AG10803 (cell line): Measurements from ENCODE around the gene ARID1A.
A peak's percentile ranks its signal among the peaks of the same experiment; 100 is the strongest.

Source experiments
- DNase-seq: peaks from one replicate; pipeline ENCODE4 v3.0.0; 2010; ENCODE audit warnings: low read depth
- H3K4me3 ChIP-seq: 2 replicates; pipeline ENCODE4 v1.5.1; 2011; ENCODE audit warnings: mild to moderate bottlenecking, low read length, control low read depth
- TF ChIP-seq, protein P1 (sequence below): conservative IDR thresholded peaks from 2 replicates; pipeline ENCODE4 v1.5.1; 2011; ENCODE audit warnings: mild to moderate bottlenecking, low read length, control low read depth, inconsistent platforms

ARID1A gene

DNA sequence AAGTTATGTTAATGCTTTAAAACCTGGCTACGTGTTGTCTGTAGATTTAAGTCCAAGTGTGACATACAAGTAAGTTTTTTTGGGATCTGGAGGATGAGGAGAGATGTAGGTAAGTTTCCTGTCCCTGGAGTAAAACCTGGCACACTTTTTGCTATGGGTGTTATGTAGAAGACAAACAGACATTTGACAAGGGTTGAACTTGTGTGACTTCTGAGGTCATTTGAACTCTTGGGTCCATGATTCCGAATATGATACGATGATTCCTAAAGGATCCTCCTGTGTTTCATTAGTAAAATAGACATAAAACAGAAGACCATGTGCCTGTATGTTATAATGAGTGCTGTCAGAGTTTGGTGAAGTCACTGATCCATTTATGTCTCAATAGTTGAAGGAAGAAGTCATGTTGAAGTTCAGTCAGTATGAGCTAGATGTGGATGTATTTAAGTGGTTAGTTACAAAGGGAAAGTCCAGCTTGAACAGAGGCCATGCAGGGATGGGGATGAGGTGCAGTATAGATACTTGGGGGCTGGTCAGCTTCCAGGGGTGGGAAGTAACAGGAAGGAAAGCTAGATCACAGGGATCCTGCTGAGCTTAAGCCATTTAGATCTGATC lies 44.3 kb downstream of the ARID1A start:
- DNase-seq = no peak
- H3K4me3 ChIP-seq = no peak overlapping the region
- TF ChIP-seq, protein P1, sequence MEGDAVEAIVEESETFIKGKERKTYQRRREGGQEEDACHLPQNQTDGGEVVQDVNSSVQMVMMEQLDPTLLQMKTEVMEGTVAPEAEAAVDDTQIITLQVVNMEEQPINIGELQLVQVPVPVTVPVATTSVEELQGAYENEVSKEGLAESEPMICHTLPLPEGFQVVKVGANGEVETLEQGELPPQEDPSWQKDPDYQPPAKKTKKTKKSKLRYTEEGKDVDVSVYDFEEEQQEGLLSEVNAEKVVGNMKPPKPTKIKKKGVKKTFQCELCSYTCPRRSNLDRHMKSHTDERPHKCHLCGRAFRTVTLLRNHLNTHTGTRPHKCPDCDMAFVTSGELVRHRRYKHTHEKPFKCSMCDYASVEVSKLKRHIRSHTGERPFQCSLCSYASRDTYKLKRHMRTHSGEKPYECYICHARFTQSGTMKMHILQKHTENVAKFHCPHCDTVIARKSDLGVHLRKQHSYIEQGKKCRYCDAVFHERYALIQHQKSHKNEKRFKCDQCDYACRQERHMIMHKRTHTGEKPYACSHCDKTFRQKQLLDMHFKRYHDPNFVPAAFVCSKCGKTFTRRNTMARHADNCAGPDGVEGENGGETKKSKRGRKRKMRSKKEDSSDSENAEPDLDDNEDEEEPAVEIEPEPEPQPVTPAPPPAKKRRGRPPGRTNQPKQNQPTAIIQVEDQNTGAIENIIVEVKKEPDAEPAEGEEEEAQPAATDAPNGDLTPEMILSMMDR = no peak

DNA sequence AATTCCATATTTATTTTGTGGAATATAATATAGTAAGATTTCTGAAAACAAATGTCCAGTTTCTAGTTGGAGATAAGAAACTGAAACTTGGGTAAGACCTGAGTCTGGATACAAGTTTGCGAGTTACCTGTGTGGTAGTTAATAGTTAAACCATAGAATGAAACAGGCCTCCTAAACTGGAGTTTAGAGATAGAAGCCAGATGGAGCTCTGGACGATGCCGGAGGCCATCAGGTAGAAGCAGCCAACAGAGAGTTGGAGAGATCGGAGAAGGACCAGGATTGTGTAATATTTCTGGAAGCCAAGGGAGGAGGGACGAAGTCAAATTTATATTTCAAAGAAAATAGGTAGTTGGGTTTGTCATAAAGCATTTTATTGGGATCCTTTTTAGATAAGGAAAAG lies 45.1 kb downstream of the ARID1A start:
- DNase-seq = no peak

DNA sequence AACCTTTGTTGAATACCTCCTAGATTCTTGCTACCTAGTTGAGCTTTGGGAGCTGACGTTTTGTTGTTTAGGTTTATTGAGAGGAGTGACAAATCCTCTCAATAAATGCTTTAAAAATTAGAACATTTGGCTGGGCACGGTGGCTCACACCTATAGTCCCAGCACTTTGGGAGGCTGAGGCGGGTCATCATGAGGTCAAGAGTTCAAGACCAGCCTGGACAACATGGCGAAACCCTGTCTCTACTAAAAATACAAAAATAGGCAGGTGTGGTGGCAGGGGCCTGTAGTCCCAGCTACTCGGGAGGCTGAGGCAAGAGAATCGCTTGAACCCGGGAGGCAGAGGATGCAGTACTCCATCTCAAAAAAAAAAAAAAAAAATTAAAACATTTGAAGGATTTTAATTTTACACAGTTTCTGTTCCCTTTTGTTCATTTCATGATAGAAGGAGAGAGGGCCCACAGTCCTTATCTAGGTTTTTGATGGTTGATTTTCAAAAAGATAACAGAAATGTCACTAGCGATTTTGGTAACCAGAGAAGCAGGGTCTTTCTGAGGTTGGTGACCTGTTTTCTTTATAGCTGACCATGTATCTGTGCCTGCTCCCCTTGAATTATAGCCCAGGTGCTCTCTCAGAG lies 47.7 kb downstream of the ARID1A start:
- no peak overlapping the region for H3K4me3 ChIP-seq
- no peak for DNase-seq
- TF ChIP-seq, protein P1 = no peak

More for the DNA sequence above, 45.1 kb downstream of the ARID1A start:
- no peak overlapping the region for H3K4me3 ChIP-seq
- TF ChIP-seq, protein P1 = no peak

DNA sequence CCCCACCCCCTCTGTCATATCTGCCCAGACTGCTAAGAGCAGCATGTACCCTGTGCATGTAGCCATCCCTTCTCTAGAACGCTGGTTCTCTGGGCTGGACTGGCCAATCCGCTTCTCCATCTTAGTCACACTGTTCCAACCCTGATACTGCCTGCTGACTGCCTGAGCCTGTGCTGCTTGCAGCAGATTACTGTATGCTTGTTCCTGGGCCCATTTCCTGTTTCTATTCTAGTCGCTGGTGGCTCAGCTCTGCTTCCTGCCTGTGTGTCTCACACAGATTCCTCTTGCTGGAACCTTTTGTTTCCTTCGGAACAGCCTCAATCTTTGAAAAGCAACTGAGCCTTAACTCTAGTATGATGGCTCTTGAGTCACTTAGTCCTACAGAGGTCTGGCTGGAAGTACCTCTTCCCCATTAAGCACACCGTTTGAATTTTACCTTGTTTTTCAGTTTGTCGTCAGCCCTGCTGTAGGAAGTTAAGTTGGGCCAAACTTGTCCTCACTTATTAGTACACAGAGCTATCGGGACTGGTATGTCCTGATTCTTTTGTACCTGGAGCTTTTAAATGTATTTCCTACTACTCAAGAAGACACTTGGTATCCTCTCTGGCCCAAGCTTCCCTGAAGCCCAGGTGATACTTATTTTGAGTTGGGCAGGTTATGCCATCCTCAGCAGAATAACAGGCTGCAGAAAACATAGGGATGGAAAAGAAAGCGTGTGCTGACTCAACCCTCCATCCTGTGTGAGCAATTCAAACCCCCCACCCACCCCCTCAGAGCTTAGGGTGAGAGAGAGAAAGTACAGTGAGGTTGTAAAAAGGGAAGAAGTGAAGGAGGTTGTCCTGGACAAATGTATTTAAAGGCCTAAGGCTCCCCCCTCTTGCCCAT lies 48.5 kb downstream of the ARID1A start:
- TF ChIP-seq, protein P1 = no peak
- DNase-seq = peak; percentile 81
- no peak overlapping the region for H3K4me3 ChIP-seq

DNA sequence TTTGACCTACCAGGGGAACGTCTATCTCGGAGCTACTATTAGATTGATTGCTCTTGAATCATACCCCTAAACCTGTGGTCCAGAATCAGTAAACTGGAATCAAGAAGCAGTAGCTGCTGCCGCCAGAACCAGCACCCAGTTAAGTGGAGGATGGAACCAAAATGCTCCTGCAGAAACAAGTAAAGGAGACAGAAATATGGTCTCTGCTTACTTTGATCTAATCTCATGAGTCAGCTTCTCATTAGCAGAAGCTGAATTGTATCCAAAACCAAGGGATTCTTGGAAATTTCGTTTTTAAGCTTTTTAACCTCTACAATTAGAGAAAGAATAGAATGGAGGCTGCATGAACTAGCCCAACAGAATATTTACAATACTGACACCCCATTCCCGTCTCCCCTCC lies 49.4 kb downstream of the ARID1A start:
- TF ChIP-seq, protein P1 = no peak
- peak; percentile 29 for DNase-seq
- no peak overlapping the region for H3K4me3 ChIP-seq

DNA sequence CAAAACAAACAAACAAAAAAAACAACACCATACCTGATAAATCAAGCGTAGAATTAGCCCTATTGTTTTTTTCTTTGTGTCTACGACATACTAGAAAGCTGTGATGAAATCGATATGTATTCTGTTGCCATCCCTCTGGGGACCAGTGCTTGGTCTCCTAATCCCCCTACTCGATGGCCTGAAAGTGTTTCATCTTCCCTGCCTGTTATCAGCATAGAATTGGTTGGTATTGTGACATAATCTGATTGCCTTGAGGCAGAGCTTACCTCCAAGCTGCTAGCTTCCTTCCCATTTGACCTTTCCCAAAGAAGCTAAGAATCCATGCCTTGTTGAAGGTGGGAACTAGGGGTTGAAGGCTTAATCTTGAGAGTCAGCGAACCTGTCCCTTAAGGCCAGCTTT lies 51.2 kb downstream of the ARID1A start:
- DNase-seq = no peak
- TF ChIP-seq, protein P1 = no peak
- no peak overlapping the region for H3K4me3 ChIP-seq
